HepG2 (cell line): ENCODE data around the gene OR8D4. TPM values are rescaled to one million over a fixed set of nuclear protein-coding genes. Genes with fewer than 3 reads are reported as not detected.

Source experiments
- ATAC-seq: fragments of 200-7000 bp; cut with Tn5 transposase; 3 replicates; pipeline ENCODE4 v1.9.1; 2020; ENCODE audit warnings: mild to moderate bottlenecking, moderate library complexity
- BruUV-seq: library from RNA; stranded (reverse); fragments of 400-500 nt; replicated peaks from 2 replicates; lab custom pipeline; 2021; lab: Mats Ljungman, UMichigan
- CTCF ChIA-PET: fragments of 300-600 bp; formaldehyde crosslinking; extraction: SDS; loops from one replicate; lab custom pipeline; 2021; ENCODE audit warnings: low total read pairs, inconsistent platforms, low intra/inter-chr PET ratio; lab: Yijun Ruan, JAX
- POLR2A ChIA-PET: fragments of 350-600 bp; sonication (Branson Sonifier 250); formaldehyde crosslinking; loops from one replicate; lab custom pipeline; 2020; ENCODE audit warnings: antibody characterized with exemption, inconsistent platforms; lab: Yijun Ruan, JAX
- DNase-seq: peaks from one replicate; pipeline ENCODE4 v3.0.0-alpha.2; 2015; ENCODE audit warnings: low spot score
- FAIRE-seq: peaks from 3 replicates; lab custom pipeline; 2011; peaks lifted over from hg19 to GRCh38; lab: Jason Lieb, UNC
- H2AFZ ChIP-seq: one replicate; pipeline ENCODE4 v1.6.1; 2011; ENCODE audit warnings: low read length, inconsistent platforms
- H3K27ac ChIP-seq: fragments of 300-600 bp; 3 replicates; pipeline ENCODE4 v1.8.0; 2011; ENCODE audit warnings: mixed run types, mild to moderate bottlenecking, mixed read lengths, low read length, inconsistent platforms; ENCODE audit not compliant: insufficient read depth; ENCODE audit errors: extremely low read length
- H3K27me3 ChIP-seq, 2 experiments: fragments of 200-600 bp in 1 of 2; 2 replicates in 1 of 2; 3 replicates in 1 of 2; pipeline versions ENCODE4 v1.6.0 to v1.8.0; 2011; ENCODE audit warnings: low read length in 2 of 2, mild to moderate bottlenecking in 2 of 2, moderate library complexity in 2 of 2, inconsistent platforms in 1 of 2; ENCODE audit not compliant: insufficient read depth in 2 of 2, control insufficient read depth in 1 of 2
- H3K36me3 ChIP-seq, 2 experiments: fragments of 200-600 bp in 1 of 2; replicated peaks in 1 of 2; 2 replicates in 1 of 2; 3 replicates in 1 of 2; pipeline versions ENCODE4 v1.5.1 to v1.8.0; 2011; ENCODE audit warnings: low read length in 2 of 2, inconsistent platforms in 1 of 2; ENCODE audit not compliant: insufficient read depth in 2 of 2, control insufficient read depth in 1 of 2
- H3K4me1 ChIP-seq: 2 replicates; pipeline ENCODE4 v1.5.1; 2012; ENCODE audit warnings: low read length, inconsistent platforms; ENCODE audit not compliant: insufficient read depth
- H3K4me2 ChIP-seq: 2 replicates; pipeline ENCODE4 v1.6.0; 2011; ENCODE audit warnings: low read depth, low read length, inconsistent platforms
- H3K4me3 ChIP-seq, 3 experiments: fragments of 200-600 bp in 1 of 3; sonication (generic), shearing (Covaris generic) in 1 of 3; replicated peaks in 1 of 3; 2 replicates each; pipeline ENCODE4 v1.5.1; 2011 to 2016; ENCODE audit warnings: low read length in 3 of 3, inconsistent platforms in 2 of 3, low read depth in 2 of 3, mild to moderate bottlenecking in 2 of 3, control low read depth in 1 of 3, mixed read lengths in 1 of 3; ENCODE audit not compliant: insufficient read depth in 1 of 3
- H3K79me2 ChIP-seq: one replicate; pipeline ENCODE4 v1.6.1; 2011; ENCODE audit warnings: low read length, inconsistent platforms; ENCODE audit not compliant: insufficient read depth
- H3K9ac ChIP-seq: 2 replicates; pipeline ENCODE4 v1.6.0; 2011; ENCODE audit warnings: mild to moderate bottlenecking, low read depth, low read length, inconsistent platforms; ENCODE audit not compliant: insufficient read depth
- H3K9me3 ChIP-seq: 2 replicates; pipeline ENCODE4 v1.5.1; 2012; ENCODE audit warnings: mild to moderate bottlenecking, low read length
- H4K20me1 ChIP-seq: 2 replicates; pipeline ENCODE4 v1.6.0; 2011; ENCODE audit warnings: inconsistent platforms, mild to moderate bottlenecking, low read length, moderate library complexity; ENCODE audit not compliant: insufficient read depth
- DR1 ChIP-seq: sonication (generic); formaldehyde crosslinking; IDR thresholded peaks from 2 replicates; pipeline ENCODE4 v1.8.0; 2021; ENCODE audit warnings: mild to moderate bottlenecking, missing genetic modification reagents, inconsistent platforms
- JDP2 ChIP-seq: sonication (generic); formaldehyde crosslinking; IDR thresholded peaks from 2 replicates; pipeline ENCODE4 v1.8.1; 2022; ENCODE audit warnings: missing genetic modification reagents, borderline replicate concordance
- KAT8 ChIP-seq: IDR thresholded peaks from 2 replicates; pipeline ENCODE4 v1.6.1; 2016; ENCODE audit warnings: missing genetic modification reagents, missing compliant biosample characterization
- MAFK ChIP-seq, 2 experiments: IDR thresholded peaks in 1 of 2; conservative IDR thresholded peaks in 1 of 2; 2 replicates each; pipeline ENCODE4 v1.6.1; 2011; ENCODE audit warnings: improper control_type of control experiment in 2 of 2, low read length in 2 of 2
- ZNF543 ChIP-seq: sonication (generic); formaldehyde crosslinking; IDR thresholded peaks from 2 replicates; pipeline ENCODE4 v1.4.0; 2020; ENCODE audit warnings: mild to moderate bottlenecking, missing genetic modification reagents
- in situ Hi-C: cut with HindIII; loops from 2 replicates; pipeline ENCODE4 v1.10.0; 2017; ENCODE audit warnings: low pct_unique_long_range_greater_than_20kb; ENCODE audit not compliant: extremely low pct_ligation_motif_present
- intact Hi-C: fragments of 100-400 bp; cut with micrococcal nuclease; formaldehyde crosslinking; loops from one replicate; pipeline ENCODE4 v1.10.0; 2022; ENCODE audit not compliant: unreplicated experiment
- polyA plus RNA-seq, 8 experiments: library from polyadenylated mRNA; depleted of rRNA in 3 of 8; stranded (reverse) in 7 of 8; unstranded in 1 of 8; fragments of >200 nt; fragmentation: Illumina TruSeq in 4 of 8; extraction: Trizol in 4 of 8; gene quantifications; 2 replicates each; pipeline versions ENCODE4 v1.2.1 to v1.2.3, GENCODE V29; 2011 to 2016; ENCODE audit warnings: low read depth in 4 of 8, missing spikeins in 1 of 8, mixed read lengths in 1 of 8; ENCODE audit not compliant: insufficient read depth in 1 of 8
- total RNA-seq, 5 experiments: library from RNA; depleted of rRNA; stranded (reverse); fragments of >200 nt; fragmentation: Illumina TruSeq; extraction: Trizol; gene quantifications; 2 replicates each; pipeline ENCODE4 v1.2.3, GENCODE V29; 2016; ENCODE audit warnings: low read depth in 1 of 5
- TF ChIP-seq, protein P1 (sequence below): sonication (generic); formaldehyde crosslinking; IDR thresholded peaks from 2 replicates; pipeline ENCODE4 v1.5.1; 2020; ENCODE audit warnings: mild to moderate bottlenecking, moderate library complexity, missing genetic modification reagents

OR8D4 gene
- total and polyA plus RNA-seq, 2 of the 13 experiments (the other 11 are each of a cell fraction or from before 2014, with no cell fraction given), result not detected

DNA sequence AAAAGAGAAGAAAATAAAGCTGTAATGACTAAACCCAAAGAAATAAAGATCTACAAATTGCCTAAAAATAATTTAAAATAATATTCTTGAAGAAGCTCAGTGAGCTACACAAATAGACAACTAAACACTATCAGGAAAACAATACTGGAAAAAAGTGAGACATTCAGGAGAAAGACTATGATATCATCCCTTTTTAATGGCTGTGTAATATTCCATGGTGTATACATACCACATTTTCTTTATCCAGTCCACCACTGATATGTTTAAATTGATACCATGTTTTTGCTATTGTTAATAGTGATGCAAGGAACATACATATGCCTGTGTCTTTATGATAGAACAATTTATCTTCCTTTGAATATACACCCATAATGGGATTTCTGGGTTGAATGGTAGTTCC is 54.8 kb downstream of the OR8D4 start:
- H3K4me2 ChIP-seq, result no peak overlapping the region
- no peak overlapping the region for H3K9ac ChIP-seq
- CTCF ChIA-PET, result no interaction called here
- H3K4me1 ChIP-seq, result no peaks in the 10 kb centered on the region
- in situ Hi-C loops, result no loop called here
- intact Hi-C loops, result no loop called here
- no peaks in the 10 kb centered on the region for H3K27me3 ChIP-seq
- H4K20me1 ChIP-seq, result no peaks in the 10 kb centered on the region
- TF ChIP-seq, protein P1, sequence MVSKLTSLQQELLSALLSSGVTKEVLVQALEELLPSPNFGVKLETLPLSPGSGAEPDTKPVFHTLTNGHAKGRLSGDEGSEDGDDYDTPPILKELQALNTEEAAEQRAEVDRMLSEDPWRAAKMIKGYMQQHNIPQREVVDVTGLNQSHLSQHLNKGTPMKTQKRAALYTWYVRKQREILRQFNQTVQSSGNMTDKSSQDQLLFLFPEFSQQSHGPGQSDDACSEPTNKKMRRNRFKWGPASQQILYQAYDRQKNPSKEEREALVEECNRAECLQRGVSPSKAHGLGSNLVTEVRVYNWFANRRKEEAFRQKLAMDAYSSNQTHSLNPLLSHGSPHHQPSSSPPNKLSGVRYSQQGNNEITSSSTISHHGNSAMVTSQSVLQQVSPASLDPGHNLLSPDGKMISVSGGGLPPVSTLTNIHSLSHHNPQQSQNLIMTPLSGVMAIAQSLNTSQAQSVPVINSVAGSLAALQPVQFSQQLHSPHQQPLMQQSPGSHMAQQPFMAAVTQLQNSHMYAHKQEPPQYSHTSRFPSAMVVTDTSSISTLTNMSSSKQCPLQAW (CRISPR knock-in tag), result no peak
- TF ChIP-seq MAFK (conservative IDR thresholded peaks at IDR 0.05 in 1 of 2, IDR thresholded peaks at IDR 0.05 in 1 of 2; ENCODE audit: low read length in 2 of 2) (no peak), DR1 (CRISPR knock-in tag) (no peak), JDP2 (CRISPR knock-in tag) (no peak), KAT8 (CRISPR knock-in tag) (no peak), ZNF543 (CRISPR knock-in tag) (no peak)
- POLR2A ChIA-PET, result no interaction called here
- DNase-seq (no peak), FAIRE-seq (no peak), ATAC-seq (no peak)
- no peak overlapping the region for H3K4me3 ChIP-seq
- no peaks in the 10 kb centered on the region for H3K79me2 ChIP-seq
- BruUV-seq, result no TSS peak
- H2AFZ ChIP-seq, result no peak overlapping the region
- no peak overlapping the region for H3K27ac ChIP-seq
- H3K36me3 ChIP-seq, result no peaks in the 10 kb centered on the region
- peaks cover 38% of the 10 kb centered on the region; the same call in 1 of the 2 replicates for H3K9me3 ChIP-seq

Other genes with a start within 250 kb of the OR8D4 start
- 0.07 TPM in 1 of 2 replicates, not detected in the other for gene SCN3B, start 247.5 kb upstream of the OR8D4 start, total RNA-seq (2016; rRNA removed; fragmentation: Illumina TruSeq; extraction: Trizol)
- 0.05 and 0.11 TPM in 2 replicates for gene SCN3B, start 247.5 kb upstream of the OR8D4 start, polyA plus RNA-seq (2011; rRNA removed)
- 7.0 and 7.7 TPM in 2 replicates for gene ZNF202, start 160.5 kb upstream of the OR8D4 start, total RNA-seq (2016; rRNA removed; fragmentation: Illumina TruSeq; extraction: Trizol)
- gene ZNF202, start 160.5 kb upstream of the OR8D4 start, polyA plus RNA-seq (2011; rRNA removed), result 7.9 and 8.9 TPM in 2 replicates
- not detected in 2 replicates for gene OR6X1, start 147.6 kb upstream of the OR8D4 start, total RNA-seq (2016; rRNA removed; fragmentation: Illumina TruSeq; extraction: Trizol)
- not detected in 2 replicates for gene OR6X1, start 147.6 kb upstream of the OR8D4 start, polyA plus RNA-seq (2011; rRNA removed)
- not detected in 2 replicates for gene OR6M1, start 95.8 kb upstream of the OR8D4 start, total RNA-seq (2016; rRNA removed; fragmentation: Illumina TruSeq; extraction: Trizol)
- not detected in 2 replicates for gene OR6M1, start 95.8 kb upstream of the OR8D4 start, polyA plus RNA-seq (2011; rRNA removed)
- not detected in 2 replicates for gene TMEM225, start 16.5 kb upstream of the OR8D4 start, total RNA-seq (2016; rRNA removed; fragmentation: Illumina TruSeq; extraction: Trizol)
- not detected in 2 replicates for gene TMEM225, start 16.5 kb upstream of the OR8D4 start, polyA plus RNA-seq (2011; rRNA removed)
- gene OR4D5, start 37.5 kb downstream of the OR8D4 start, total RNA-seq (2016; rRNA removed; fragmentation: Illumina TruSeq; extraction: Trizol), result not detected in 2 replicates
- not detected in 2 replicates for gene OR4D5, start 37.5 kb downstream of the OR8D4 start, polyA plus RNA-seq (2011; rRNA removed)
- gene OR6T1, start 41.7 kb downstream of the OR8D4 start, total RNA-seq (2016; rRNA removed; fragmentation: Illumina TruSeq; extraction: Trizol), result not detected in 2 replicates
- gene OR6T1, start 41.7 kb downstream of the OR8D4 start, polyA plus RNA-seq (2011; rRNA removed), result not detected in 2 replicates
- not detected in 2 replicates for gene OR10S1, start 75.6 kb downstream of the OR8D4 start, total RNA-seq (2016; rRNA removed; fragmentation: Illumina TruSeq; extraction: Trizol)
- not detected in 2 replicates for gene OR10S1, start 75.6 kb downstream of the OR8D4 start, polyA plus RNA-seq (2011; rRNA removed)
- gene OR10G6, start 93.0 kb downstream of the OR8D4 start, total RNA-seq (2016; rRNA removed; fragmentation: Illumina TruSeq; extraction: Trizol), result not detected in 2 replicates
- gene OR10G6, start 93.0 kb downstream of the OR8D4 start, polyA plus RNA-seq (2011; rRNA removed), result not detected in 2 replicates
- gene OR10G4, start 110.8 kb downstream of the OR8D4 start, total RNA-seq (2016; rRNA removed; fragmentation: Illumina TruSeq; extraction: Trizol), result not detected in 2 replicates
- not detected in 2 replicates for gene OR10G4, start 110.8 kb downstream of the OR8D4 start, polyA plus RNA-seq (2011; rRNA removed)
- gene OR10G9, start 120.8 kb downstream of the OR8D4 start, total RNA-seq (2016; rRNA removed; fragmentation: Illumina TruSeq; extraction: Trizol), result not detected in 2 replicates
- not detected in 2 replicates for gene OR10G9, start 120.8 kb downstream of the OR8D4 start, polyA plus RNA-seq (2011; rRNA removed)
- not detected in 2 replicates for gene OR10G8, start 124.6 kb downstream of the OR8D4 start, total RNA-seq (2016; rRNA removed; fragmentation: Illumina TruSeq; extraction: Trizol)
- gene OR10G8, start 124.6 kb downstream of the OR8D4 start, polyA plus RNA-seq (2011; rRNA removed), result not detected in 2 replicates
- not detected in 2 replicates for gene OR10G7, start 139.2 kb downstream of the OR8D4 start, total RNA-seq (2016; rRNA removed; fragmentation: Illumina TruSeq; extraction: Trizol)
- not detected in 2 replicates for gene OR10G7, start 139.2 kb downstream of the OR8D4 start, polyA plus RNA-seq (2011; rRNA removed)
- gene VWA5A, start 213.3 kb downstream of the OR8D4 start, total RNA-seq (2016; rRNA removed; fragmentation: Illumina TruSeq; extraction: Trizol), result 1.3 and 1.4 TPM in 2 replicates
- 1.6 and 1.8 TPM in 2 replicates for gene VWA5A, start 213.3 kb downstream of the OR8D4 start, polyA plus RNA-seq (2011; rRNA removed)